GM21515 (cell line): ENCODE results near the gene SPHKAP.
"Not testable (repeated sequence)": the region's sequence is repeated elsewhere in the genome, so short reads cannot be mapped to it uniquely, and the experiment has no call there.

Experiments
- ATAC-seq: cut with Tn5 transposase; IDR thresholded peaks from one replicate; pipeline ENCODE4 v1.9.1; 2021; ENCODE audit not compliant: unreplicated experiment

SPHKAP gene

DNA sequence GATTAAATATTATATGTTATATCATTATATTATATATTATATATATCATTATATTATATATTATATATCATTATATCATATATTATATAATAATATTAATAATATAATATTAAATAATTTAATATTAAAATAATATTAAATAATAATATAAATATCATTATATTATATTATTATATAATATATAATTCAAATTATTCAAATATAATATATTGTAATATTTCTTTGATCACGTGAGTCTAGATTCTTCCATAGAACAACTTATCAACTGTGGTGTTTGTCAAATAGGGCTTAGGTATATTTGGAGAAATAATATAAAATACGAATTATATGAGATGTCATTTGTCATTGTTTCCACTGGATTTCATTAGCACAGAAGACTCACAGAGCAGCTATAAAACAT lies 77.3 kb downstream of the SPHKAP start:
- no peak for ATAC-seq

DNA sequence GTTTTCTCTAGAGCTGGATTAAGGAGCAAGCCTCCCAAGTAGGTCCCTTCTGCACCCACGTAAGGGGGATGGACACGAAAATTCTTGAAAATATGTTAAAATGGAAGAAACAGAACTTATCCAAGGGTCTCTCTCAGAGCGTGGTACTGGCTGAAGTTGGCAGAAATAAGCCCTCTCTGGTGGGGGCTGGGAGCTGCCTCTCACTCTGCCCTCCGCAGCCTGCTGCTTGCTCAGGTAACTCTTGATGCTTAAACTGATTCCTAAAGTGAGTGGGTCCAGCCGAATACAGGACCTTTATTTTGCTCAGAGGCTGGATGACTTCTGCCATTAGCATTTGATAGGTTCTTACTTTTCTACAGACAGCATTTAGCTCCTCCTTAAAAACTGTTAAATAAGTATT lies 78.1 kb downstream of the SPHKAP start:
- ATAC-seq = no peak

DNA sequence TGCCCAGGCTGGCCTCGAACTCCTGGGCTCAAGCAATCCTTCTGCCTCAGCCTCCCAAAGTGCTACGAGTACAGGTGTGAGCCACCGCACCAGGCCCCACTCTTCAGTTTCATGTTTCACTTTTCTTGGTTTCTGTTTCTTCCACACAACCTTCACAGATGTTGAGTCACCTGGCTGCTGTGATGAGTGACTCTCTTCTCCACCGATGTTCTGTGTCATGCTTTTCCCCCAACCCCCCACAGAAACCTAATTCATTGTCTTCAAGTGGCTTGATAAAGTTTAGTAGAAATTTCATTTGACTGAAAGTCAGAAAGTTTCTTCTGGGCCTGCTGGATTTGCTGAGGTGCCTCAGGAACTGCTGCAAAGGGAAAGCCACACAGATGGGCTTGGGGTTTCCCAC lies 78.5 kb downstream of the SPHKAP start:
- ATAC-seq = no peak

DNA sequence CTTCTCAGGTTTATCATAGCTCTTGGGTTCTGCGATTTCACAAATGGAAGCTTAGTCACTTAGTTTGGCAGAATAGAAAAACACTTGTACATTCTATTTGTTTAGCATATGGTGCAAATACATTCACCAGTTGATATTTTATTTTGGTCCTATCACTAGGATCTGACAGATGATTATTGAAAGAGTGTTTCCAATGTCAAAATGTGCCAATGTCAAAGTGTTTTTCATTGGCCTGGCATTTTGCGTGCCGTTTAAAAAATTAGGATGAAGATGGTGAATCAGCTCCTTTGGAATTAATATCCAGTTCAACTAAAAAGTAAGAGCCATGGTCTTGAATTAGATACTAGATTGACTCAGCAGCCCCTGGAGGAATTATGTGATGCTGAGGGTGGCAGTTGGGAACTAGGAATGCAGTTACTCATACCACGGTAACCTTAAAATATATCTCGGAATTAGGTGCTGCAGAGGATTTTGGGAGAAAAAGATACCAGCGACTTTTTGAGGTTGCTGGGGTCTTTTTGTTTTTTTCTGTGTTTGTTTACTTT lies 87.0 kb downstream of the SPHKAP start:
- ATAC-seq = no peak

DNA sequence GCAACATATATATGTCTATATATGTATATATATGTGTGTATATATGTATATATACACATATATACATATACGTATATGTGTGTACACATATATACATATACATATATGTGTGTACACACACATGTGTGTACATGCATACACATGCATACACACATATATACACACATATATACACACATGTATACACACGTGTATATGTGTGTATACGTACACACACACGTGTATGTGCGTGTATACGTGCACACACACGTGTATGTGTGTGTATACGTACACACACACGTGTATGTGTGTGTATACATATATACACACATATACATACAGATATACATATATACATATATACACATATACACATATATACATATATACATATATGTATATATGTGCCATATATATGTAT lies 89.4 kb downstream of the SPHKAP start:
- ATAC-seq = no peak

DNA sequence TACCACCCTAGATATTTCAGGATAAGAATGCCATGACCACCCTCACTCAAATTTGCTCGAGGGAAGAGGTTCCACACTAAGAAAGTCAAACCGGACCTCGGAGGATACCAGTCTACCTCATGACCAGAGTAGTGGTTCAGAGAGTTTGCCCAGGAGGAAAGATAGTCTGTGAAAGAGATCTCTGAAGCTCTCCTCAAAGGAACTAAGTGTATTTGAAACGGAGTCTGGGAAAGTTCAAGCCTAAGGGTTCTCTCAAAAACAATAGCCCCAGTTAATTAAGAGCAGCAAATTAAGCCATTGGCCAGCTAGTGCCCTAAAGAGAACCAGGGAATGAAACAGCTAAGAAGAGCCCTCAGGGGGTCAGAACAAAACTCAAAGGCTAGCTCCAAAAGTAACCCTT lies 94.9 kb downstream of the SPHKAP start:
- ATAC-seq = no peak

DNA sequence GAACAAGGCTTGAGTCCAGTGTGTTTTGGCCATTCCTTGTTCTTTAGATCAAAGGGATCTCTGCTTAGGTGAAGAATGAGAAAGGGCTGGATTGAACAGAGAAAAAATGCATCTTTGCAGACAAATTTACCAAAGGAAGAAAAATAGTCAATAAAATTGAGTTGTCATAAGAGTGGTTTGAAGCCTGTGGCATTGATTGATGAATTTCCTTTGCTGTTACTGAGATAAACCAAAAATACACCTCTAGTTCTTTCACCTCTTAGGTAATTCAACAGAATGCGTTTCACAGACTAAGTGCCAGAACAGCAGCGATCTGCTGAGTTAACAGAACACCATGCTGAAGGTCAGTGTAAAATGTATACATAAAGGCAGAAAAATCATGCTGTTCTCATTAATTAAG lies 96.8 kb downstream of the SPHKAP start:
- ATAC-seq = no peak

DNA sequence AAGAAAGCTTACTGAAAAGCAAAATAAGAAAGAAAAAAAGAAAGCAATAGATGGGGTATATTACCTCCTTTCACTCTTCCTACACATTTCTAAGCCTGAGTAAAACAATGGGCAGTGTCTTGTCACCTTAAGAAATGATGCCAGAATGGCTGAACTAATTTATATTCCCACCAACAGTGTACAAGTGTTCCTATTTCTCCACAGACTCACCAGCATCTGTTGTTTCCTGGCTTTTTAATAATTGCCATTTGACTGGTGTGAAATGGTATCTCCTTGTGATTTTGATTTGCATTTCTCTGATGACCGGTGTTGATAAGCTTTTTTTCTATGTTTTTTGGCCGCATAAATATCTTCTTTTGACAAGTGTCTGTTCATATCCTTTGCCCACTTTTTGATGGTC lies 98.4 kb downstream of the SPHKAP start:
- ATAC-seq = no peak

DNA sequence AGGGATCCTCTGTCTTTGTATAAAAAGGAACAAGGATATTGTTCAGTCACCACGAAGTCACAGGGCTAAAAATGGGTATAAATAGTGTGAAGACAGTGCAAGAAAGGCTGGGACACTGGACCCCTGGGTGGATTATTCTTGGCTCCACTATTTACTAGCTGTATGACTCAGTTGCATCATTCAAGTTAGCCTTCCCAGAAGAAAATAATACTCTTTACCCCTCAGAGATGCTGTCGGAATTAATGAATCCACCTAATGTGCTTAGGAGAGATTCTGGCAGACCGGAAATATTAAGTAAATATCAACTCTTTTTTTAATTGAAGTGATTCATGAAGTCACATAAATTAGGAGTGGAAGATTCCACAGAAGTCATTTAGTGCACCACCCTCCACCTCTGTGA lies 98.9 kb downstream of the SPHKAP start:
- ATAC-seq = no peak

DNA sequence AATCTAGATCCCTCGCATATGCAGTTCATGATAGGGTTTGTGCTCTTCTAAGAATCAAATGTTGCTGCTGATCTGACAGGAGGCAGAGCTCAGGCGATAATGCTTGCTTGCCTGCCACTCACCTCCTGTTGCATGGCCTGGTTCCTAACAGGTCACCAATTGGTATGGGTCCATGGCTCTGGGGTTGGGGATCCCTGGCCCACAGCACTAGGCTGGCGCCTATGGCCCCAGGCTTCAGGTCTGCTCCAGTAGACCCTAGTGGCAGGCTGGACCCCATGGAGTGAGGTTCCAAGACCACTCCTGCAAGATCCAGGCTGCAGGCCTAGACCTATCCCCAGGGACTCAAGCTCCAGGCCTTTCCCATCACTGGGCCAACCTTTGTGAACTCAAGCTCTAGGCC lies 102.3 kb downstream of the SPHKAP start:
- no peak for ATAC-seq

DNA sequence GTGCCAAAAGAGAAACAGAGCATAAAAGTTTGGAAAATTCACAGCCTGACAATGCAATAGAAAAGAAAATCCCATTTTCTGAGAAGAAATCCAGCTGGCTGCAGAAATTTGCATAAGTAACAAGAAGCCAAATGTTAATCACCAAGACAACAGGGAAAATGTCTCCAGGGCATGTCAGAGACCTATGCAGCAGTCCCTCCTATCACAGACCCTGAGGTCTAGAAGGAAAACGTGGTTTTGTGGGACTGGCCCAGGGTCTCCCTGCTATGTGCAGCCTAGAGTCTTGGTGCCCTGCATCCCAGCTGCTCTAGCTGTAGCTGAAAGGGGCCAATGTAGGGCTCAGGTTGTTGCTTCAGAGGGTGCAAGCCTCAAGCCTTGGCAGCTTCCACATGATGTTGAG lies 104.8 kb downstream of the SPHKAP start:
- ATAC-seq = not testable (repeated sequence)

DNA sequence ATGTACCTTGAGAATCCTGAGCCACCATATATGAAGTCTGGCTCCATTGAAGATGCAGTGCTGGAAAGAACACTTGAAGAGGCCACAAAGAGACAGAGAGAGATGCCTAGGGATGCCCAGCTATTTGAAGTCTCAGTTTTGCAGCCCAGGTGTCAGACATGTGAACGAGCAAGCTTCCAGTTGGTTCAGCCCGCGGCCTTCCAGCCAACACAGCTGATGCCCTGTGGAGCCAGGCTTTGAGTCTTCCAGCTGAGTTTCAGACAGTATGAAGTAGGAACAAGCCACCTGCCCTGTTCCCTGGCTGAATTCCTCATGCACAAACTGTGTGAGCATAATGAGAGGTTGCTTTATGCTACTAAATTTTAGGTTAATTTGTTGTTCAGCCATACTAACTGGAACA lies 108.8 kb downstream of the SPHKAP start:
- no peak for ATAC-seq

DNA sequence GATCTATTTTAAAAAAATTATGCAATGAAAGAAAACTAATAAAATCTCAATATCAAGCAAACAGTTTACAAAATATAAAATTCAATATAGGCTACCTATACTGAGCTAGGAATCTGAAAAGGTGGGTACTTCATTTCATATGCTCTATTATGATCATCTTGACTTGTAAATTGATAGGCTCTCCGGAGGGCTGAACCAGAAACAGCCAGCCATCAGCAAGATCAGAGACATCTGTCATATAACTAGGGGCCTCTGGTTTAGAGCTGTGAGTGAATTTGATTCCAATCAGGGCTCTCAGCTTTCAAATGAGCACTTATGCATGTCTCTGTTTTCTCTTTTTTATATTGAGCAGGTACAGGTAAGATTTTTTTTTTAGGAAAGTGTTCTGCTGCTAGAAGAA lies 114.2 kb downstream of the SPHKAP start:
- no peak for ATAC-seq

DNA sequence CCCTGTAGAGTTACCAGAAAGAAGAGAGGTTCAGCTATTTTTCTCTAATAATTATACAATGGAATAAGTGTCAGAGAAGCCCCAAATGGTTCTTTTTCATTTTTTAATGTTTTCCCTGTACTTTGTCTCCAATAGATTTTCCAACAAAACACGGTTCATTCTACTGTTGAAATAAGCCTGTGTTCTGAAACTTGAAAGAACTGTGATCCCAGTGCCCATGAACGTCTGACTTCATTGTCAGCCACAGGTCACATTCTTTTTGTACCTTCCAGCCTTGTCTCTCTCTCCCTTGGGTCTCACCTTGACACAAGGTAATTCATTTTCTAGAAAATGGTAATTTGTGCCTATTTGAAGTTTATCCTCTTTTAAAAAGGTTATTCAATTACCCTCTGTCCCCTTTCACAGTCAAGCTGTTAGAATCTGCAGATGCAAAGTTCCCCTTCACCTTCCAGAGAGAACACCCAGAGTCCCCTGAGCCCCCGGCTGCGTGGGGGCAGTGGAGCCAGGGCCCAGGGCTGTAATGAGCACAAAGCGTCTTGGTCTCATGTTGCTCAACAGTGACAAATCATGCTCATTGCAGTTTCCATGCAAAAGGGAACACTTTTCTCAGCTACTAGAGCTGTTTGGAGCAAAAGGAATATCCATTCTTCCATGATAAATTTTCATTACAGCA lies 115.2 kb downstream of the SPHKAP start:
- ATAC-seq = no peak

DNA sequence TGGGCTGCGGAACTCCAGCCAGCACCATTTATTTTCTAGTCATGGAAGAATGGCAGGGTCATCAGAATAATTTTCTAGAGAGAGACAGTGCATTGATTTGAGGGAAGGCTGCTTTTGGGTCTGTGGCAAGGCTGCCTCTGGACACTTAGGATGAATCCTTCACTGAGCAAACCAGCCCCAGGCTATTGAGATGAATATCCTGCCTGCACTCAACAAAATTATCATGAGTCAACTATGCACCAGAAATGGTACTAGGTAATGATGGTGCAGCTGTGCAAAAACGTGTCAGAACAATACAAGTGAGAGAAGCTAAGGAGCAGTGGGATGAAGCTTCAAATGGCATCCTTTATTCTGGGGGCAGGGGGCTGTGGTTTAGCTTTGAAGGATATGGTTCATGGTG lies 115.8 kb downstream of the SPHKAP start:
- ATAC-seq = no peak

DNA sequence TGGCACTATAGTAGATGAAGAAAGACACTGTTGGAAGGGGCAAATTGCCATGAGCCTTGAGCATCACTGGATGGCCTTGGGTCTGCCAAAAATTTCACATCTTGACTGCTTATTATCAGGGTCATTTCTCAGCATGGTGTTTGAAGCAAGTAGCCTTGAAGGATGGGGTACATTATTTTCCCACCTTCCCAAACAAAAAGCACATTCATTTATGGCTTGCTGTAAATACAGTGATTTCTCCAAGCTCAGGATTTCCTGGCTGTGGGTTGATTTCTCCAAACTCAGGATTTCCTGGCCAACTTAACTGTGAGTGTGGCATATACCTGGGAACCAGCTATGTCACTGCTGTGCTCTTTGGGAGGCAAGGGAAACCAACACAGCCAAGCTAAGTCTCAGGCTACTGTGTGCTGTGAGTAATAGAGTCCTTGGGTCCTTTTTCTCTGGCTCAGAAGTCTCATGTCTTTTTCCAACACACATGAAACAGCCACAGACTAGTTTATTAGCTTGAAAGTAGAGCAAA lies 116.6 kb downstream of the SPHKAP start:
- no peak for ATAC-seq

DNA sequence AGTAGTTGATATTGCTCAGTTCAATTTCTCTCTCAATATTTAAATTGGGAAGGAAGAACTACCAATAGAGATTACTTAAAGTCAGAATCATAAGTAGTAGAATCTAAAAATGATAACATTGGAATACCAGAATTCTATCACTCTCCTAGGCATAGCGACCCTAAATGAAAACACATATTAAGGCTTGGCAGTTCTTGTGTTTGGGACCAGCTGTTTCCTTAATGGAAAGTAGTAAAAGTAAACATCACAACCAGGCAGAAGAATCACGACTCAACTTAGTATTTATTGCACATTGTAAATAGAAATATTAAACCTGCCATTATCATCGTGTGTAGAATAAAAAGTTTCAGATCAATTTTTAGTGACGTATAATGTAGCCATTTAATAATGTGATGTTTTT lies 117.5 kb downstream of the SPHKAP start:
- no peak for ATAC-seq

DNA sequence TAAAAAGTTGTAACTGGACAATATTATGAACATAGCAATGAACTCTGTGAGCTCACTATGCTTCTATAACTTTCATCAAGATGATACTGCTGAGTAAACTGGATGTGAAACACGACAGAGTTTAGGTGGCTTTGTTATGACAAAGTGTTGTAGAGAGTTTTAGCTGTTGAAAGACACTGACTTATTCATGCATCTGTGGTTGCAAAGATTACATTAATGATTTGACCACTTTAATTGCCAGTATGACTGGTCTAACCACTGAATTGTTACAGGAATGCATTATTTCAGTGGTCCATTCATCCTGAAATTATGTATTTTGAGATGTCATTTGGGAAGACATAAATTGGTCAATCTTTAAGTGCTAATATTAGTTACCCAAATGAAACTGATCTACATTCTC lies 117.9 kb downstream of the SPHKAP start:
- no peak for ATAC-seq

DNA sequence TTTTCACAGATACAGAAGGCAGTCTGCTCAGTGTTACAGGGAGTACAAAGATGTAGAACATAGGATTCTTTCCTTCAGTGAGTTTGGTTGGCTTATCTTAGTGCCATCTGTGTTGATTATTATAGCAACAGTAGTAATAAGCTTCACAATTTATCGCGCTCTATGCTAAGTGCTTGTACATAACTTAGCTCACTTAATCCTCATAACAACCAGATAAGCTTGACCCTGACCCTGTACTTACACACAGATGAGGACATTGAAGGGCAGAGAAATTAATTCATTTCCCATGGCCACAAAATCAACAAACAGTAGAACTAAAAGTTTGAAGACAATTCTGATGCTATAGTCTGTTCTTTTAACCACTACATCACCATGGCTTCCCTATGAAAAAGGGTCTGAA lies 121.8 kb downstream of the SPHKAP start:
- no peak for ATAC-seq

DNA sequence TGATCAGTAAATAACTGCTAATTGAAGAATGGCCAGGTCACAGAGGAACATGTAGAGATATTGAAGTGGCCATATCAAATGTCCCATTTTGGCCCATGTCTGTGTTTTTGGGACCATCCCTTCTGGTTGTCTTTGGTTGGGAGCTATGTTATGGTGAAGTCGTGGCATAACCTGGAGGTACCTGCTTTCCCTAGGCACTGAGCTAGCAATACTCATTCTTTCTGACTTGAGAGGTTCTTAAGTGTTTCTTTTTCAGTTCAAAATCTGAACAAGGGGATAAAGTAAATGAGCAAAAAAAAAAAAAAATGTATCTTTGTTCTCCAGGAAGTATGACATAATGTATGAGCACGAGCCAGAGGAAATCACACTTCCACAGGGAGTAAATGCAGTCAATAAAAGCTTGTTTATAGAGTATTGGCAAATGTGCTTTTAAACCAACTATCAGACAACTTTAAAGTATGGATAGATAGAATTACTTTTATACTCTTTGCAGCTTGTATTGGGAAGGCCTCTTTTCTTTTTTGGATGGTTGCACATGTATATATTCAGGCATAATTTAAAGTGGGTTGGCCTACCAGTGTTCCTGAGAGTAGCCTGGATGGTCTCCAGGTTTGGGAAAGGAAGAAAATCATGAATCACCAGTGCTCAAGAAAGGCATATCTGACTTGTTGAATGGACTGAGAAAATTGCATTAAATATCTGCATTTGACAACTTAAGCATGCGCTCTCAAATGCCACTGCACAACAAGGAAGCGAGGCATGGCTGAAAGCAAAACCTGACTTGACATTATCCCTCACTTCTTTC lies 125.0 kb downstream of the SPHKAP start:
- ATAC-seq = no peak

DNA sequence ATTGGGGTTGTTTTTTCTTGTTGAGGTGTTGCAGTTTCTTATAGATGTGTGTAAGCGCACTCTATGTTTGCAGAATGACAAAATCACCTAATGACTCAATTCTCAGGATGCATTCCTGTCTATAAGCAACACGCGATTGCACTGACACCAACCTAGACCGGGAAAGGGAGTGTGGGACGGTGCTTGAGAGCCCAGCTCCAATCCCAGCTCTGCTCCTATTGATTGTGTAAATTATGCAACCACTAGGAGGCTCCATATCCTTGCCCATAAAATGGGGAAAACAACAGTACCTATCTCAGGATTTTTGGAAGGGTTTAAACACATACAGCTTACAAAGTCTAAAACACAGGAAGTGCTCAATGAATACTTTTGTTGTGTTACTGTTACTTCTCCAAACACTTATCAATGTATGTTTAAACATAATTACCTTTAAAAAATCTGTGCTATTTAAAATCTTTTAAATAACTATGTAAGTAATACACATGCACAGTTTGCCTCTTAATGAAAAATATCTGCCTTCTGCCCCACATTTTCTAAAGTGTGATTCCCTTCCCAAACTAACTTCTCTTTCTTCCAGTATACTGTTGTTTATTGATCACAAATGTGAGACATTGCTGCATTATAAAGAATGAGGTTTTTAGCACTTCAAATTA lies 132.5 kb downstream of the SPHKAP start:
- no peak for ATAC-seq

DNA sequence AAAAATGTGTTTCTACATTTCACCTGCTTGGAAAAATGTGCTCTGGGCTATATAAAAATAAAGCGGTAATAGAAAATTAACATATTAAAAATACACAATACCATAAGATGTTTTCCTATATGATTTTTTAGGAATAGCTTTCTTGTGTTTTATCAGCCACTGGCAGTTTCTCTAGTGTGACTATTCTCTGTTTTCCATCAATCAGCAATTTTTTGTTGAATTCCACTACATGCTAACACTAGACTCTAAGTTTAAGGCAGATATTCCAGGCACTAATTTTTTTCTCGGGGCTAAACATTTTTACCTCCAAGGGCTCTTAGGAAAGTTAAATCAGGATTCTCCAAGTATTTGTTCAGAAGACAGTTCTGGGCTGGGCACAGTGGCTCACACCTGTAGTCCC lies 140.5 kb downstream of the SPHKAP start:
- ATAC-seq = no peak
